ENCODE measurements around the gene ALDOB.

The ALDOB gene

DNA sequence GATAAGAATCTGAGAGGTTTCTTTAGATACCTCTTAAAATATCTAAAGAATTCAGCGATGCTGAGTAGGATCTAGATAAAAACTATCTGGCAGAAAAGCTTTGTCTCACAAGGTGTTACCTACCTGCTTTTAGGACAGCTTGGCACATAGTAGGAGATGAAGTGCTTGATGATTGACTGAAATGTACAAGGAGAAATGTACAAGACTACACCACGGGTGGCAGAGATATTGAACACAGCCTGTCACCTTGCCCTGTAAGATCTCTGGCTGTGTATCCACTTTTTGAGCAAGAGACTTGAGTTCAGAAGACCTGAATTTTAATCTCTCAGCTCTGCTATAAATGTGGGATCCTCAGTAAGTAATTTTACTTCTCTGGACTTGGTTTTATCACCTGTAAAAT is 15.7 kb downstream of the ALDOB start:
- no peak overlapping the region for H3K4me3 ChIP-seq (ENCODE audit: low read length)
- H3K9me3 ChIP-seq (ENCODE audit: control insufficient read depth, insufficient read depth, low read length): no peaks in the 10 kb centered on the region
- no peaks in the 10 kb centered on the region for H3K9me2 ChIP-seq (replicated peaks; ENCODE audit: control insufficient read depth, low read length)
- H3K27me3 ChIP-seq (ENCODE audit: control insufficient read depth, low read length): no peaks in the 10 kb centered on the region
- no peak overlapping the region for H3K27ac ChIP-seq (ENCODE audit: low read depth, low read length)
- no peaks in the 10 kb centered on the region for H3F3A ChIP-seq (ENCODE audit: control insufficient read depth, insufficient read depth)
- H3K4me2 ChIP-seq (ENCODE audit: low read length): no peak overlapping the region
- no peak for TF ChIP-seq EZH2phosphoT487 (IDR thresholded peaks at IDR 0.05; ENCODE audit: borderline replicate concordance, low read length)
- TF ChIP-seq, protein P1, sequence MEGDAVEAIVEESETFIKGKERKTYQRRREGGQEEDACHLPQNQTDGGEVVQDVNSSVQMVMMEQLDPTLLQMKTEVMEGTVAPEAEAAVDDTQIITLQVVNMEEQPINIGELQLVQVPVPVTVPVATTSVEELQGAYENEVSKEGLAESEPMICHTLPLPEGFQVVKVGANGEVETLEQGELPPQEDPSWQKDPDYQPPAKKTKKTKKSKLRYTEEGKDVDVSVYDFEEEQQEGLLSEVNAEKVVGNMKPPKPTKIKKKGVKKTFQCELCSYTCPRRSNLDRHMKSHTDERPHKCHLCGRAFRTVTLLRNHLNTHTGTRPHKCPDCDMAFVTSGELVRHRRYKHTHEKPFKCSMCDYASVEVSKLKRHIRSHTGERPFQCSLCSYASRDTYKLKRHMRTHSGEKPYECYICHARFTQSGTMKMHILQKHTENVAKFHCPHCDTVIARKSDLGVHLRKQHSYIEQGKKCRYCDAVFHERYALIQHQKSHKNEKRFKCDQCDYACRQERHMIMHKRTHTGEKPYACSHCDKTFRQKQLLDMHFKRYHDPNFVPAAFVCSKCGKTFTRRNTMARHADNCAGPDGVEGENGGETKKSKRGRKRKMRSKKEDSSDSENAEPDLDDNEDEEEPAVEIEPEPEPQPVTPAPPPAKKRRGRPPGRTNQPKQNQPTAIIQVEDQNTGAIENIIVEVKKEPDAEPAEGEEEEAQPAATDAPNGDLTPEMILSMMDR (IDR thresholded peaks at IDR 0.05; ENCODE audit: low read depth, low read length, poor library complexity, severe bottlenecking): no peak
- H3K4me1 ChIP-seq (ENCODE audit: control insufficient read depth, low read length): no peaks in the 10 kb centered on the region
- H3K79me2 ChIP-seq (ENCODE audit: control insufficient read depth, low read length): no peaks in the 10 kb centered on the region
- H4K20me1 ChIP-seq (ENCODE audit: control insufficient read depth, insufficient read depth, low read depth, low read length): no peaks in the 10 kb centered on the region
- H3K36me3 ChIP-seq (ENCODE audit: control insufficient read depth, low read length): no peaks in the 10 kb centered on the region

DNA sequence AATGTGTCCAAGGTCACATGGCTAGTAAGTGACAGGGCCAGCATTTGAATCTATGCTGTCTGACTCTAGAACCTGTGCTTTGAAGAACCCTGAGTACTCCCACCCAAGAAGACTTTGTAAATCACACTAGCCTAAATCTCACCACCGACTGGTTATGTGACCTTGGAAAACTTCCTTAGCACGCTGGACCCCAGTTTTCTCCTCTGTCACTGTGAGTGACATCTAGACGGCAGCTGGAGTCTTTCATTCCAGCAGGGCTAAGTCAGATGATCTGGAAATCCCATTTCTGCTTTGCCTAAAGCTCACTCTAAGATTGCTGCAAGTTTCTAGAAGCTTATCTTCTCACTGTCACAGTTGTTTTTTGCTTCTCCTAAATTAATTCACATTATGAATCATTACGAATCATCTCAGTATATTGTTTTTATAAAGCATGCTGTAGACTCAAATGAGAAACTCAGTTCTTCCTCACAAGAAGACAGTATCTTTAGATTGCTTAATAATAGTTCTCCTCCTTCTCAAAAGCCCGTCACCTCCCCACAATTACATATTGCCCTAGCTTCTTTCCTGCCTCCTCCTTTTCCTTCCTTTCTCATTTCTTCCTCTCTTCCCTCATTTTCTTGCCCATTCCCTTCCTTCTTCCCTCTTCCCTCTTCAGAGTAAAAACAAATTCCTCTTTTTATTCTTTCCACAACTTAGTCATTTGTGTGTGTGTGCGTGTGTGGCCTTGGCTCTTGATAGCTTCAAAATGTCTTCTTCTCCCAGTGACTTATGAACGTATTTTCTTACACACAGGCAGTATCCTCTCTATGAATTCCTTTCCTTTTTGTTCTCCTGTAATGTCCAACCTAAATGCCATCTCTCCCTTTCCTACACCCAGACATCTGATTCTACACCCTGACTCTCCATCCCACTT is 16.8 kb downstream of the ALDOB start:
- Histone ChIP-seq H4K20me1 (ENCODE audit: control insufficient read depth, insufficient read depth, low read depth, low read length) (no peaks in the 10 kb centered on the region), H3F3A (ENCODE audit: control insufficient read depth, insufficient read depth) (no peaks in the 10 kb centered on the region), H3K4me1 (ENCODE audit: control insufficient read depth, low read length) (no peaks in the 10 kb centered on the region), H3K9me2 (replicated peaks; ENCODE audit: control insufficient read depth, low read length) (no peaks in the 10 kb centered on the region), H3K36me3 (ENCODE audit: control insufficient read depth, low read length) (no peaks in the 10 kb centered on the region), H3K27ac (ENCODE audit: low read depth, low read length) (no peak overlapping the region), H3K27me3 (ENCODE audit: control insufficient read depth, low read length) (no peaks in the 10 kb centered on the region), H3K4me3 (ENCODE audit: low read length) (no peak overlapping the region), H3K4me2 (ENCODE audit: low read length) (no peak overlapping the region), H3K9me3 (ENCODE audit: control insufficient read depth, insufficient read depth, low read length) (no peaks in the 10 kb centered on the region), H3K79me2 (ENCODE audit: control insufficient read depth, low read length) (no peaks in the 10 kb centered on the region)
- TF ChIP-seq EZH2phosphoT487 (IDR thresholded peaks at IDR 0.05; ENCODE audit: borderline replicate concordance, low read length): no peak
- TF ChIP-seq, protein P1 (IDR thresholded peaks at IDR 0.05; ENCODE audit: low read depth, low read length, poor library complexity, severe bottlenecking): no peak

DNA sequence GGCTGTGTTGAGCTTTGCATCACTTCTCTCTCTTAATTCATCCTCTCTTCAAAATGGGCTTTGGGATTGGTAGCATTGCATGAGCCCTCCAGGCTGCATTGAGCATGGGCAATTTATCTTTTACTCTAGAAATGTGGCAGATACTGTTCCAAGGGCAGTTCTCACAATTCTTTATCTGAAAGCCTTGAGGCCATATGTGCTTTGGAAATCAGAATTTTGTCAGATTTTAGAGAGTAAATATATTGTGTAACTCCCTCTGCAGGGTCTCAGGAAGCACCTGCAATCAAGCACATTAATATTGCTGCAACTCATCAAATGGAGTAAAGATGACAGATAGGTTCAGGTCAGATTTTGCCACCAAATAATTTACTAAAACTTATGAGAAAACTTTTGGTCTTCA is 17.6 kb downstream of the ALDOB start:
- Histone ChIP-seq H3K27ac (ENCODE audit: low read depth, low read length) (no peak overlapping the region), H3K9me3 (ENCODE audit: control insufficient read depth, insufficient read depth, low read length) (no peaks in the 10 kb centered on the region; the same call in 1 of the 2 replicates), H3K9me2 (replicated peaks; ENCODE audit: control insufficient read depth, low read length) (no peaks in the 10 kb centered on the region), H4K20me1 (ENCODE audit: control insufficient read depth, insufficient read depth, low read depth, low read length) (no peaks in the 10 kb centered on the region), H3K4me2 (ENCODE audit: low read length) (no peak overlapping the region), H3K36me3 (ENCODE audit: control insufficient read depth, low read length) (no peaks in the 10 kb centered on the region), H3K27me3 (ENCODE audit: control insufficient read depth, low read length) (no peaks in the 10 kb centered on the region), H3K79me2 (ENCODE audit: control insufficient read depth, low read length) (no peaks in the 10 kb centered on the region), H3F3A (ENCODE audit: control insufficient read depth, insufficient read depth) (no peaks in the 10 kb centered on the region), H3K4me3 (ENCODE audit: low read length) (no peak overlapping the region), H3K4me1 (ENCODE audit: control insufficient read depth, low read length) (no peaks in the 10 kb centered on the region)
- TF ChIP-seq, protein P1 (IDR thresholded peaks at IDR 0.05; ENCODE audit: low read depth, low read length, poor library complexity, severe bottlenecking): no peak
- no peak for TF ChIP-seq EZH2phosphoT487 (IDR thresholded peaks at IDR 0.05; ENCODE audit: borderline replicate concordance, low read length)
